B cell (primary cell): ENCODE measurements around the gene IL1F10. TPM values are rescaled to one million over a fixed set of nuclear protein-coding genes. Genes with fewer than 3 reads are reported as not detected.

Experiments used
- ATAC-seq: fragments of 200-7000 bp; cut with Tn5 transposase; one replicate; pipeline ENCODE4 v1.10.0; 2021; ENCODE audit warnings: low read depth, mild to moderate bottlenecking, moderate number of reproducible peaks, moderate library complexity
- CTCF ChIA-PET: fragments of 350-600 bp; sonication (Branson Sonifier 250); formaldehyde crosslinking; loops from one replicate; lab custom pipeline; 2021; ENCODE audit warnings: antibody characterized with exemption, inconsistent platforms; lab: Charles Lee
- POLR2A ChIA-PET: fragments of 350-600 bp; sonication (Branson Sonifier 250); formaldehyde crosslinking; loops from one replicate; lab custom pipeline; 2021; ENCODE audit warnings: antibody characterized with exemption; lab: Charles Lee
- DNase-seq: peaks from one replicate; pipeline ENCODE4 v3.0.0; 2013
- H2AFZ ChIP-seq: 2 replicates; pipeline ENCODE4 v1.6.1; 2012; ENCODE audit warnings: mild to moderate bottlenecking, low read depth, low read length; ENCODE audit not compliant: insufficient read depth, poor library complexity, severe bottlenecking
- H3K27ac ChIP-seq, 2 donors: 1 replicate in 1 of 2; 2 replicates in 1 of 2; pipeline ENCODE4 v1.5.1; 2012 to 2013; ENCODE audit warnings: low read length in 2 of 2, mild to moderate bottlenecking in 2 of 2, moderate library complexity in 1 of 2
- H3K27me3 ChIP-seq, 4 experiments: fragments of 200-600 bp in 1 of 4; sonication (generic) in 1 of 4; replicated peaks in 1 of 4; 1 replicate in 2 of 4; 2 replicates in 2 of 4; pipeline versions ENCODE4 v1.6.1 to v1.7.0; 2013 to 2016; ENCODE audit warnings: low read length in 3 of 4, mild to moderate bottlenecking in 2 of 4, mixed read lengths in 1 of 4, moderate library complexity in 1 of 4; ENCODE audit not compliant: insufficient read depth in 4 of 4, control insufficient read depth in 3 of 4; ENCODE audit errors: control extremely low read depth in 1 of 4
- H3K36me3 ChIP-seq, 2 experiments: replicated peaks in 1 of 2; 1 replicate in 1 of 2; 2 replicates in 1 of 2; pipeline versions ENCODE4 v1.6.1 to v1.7.1; 2013; ENCODE audit warnings: low read length in 1 of 2; ENCODE audit not compliant: insufficient read depth in 2 of 2, control insufficient read depth in 1 of 2; ENCODE audit errors: control extremely low read depth in 1 of 2, extremely low read depth in 1 of 2
- H3K4me1 ChIP-seq, 2 donors: fragments of 200-600 bp in 1 of 2; sonication (generic) in 1 of 2; 1 replicate in 1 of 2; 2 replicates in 1 of 2; pipeline versions ENCODE4 v1.5.1 to v1.6.1; 2013 to 2017; ENCODE audit warnings: low read length in 2 of 2; ENCODE audit not compliant: control insufficient read depth in 2 of 2, insufficient read depth in 2 of 2
- H3K4me2 ChIP-seq: replicated peaks from 2 replicates; pipeline ENCODE3; 2012; ENCODE audit warnings: mild to moderate bottlenecking, low read depth, low read length; ENCODE audit not compliant: poor library complexity, severe bottlenecking
- H3K4me3 ChIP-seq, 5 experiments: fragments of 200-600 bp in 1 of 5; sonication (generic) in 1 of 5; 1 replicate in 3 of 5; 2 replicates in 2 of 5; pipeline versions ENCODE4 v1.5.1 to v1.7.0; 2011 to 2016; ENCODE audit warnings: low read length in 4 of 5, mild to moderate bottlenecking in 4 of 5, low read depth in 2 of 5, control low read depth in 1 of 5, moderate library complexity in 1 of 5; ENCODE audit not compliant: insufficient read depth in 1 of 5; ENCODE audit errors: control extremely low read depth in 1 of 5, extremely low read depth in 1 of 5
- H3K79me2 ChIP-seq: fragments of 200-600 bp; sonication (generic); one replicate; pipeline ENCODE4 v1.6.0; 2016; ENCODE audit warnings: low read length; ENCODE audit not compliant: control insufficient read depth, insufficient read depth
- H3K9ac ChIP-seq: fragments of 200-600 bp; sonication (generic); 2 replicates; pipeline ENCODE4 v1.6.1; 2017; ENCODE audit warnings: mild to moderate bottlenecking, low read length, moderate library complexity
- H3K9me3 ChIP-seq, 3 donors: one replicate each; pipeline versions ENCODE4 v1.6.1 to v1.7.1; 2013; ENCODE audit warnings: low read length in 2 of 3; ENCODE audit not compliant: control insufficient read depth in 2 of 3, insufficient read depth in 1 of 3; ENCODE audit errors: control extremely low read depth in 1 of 3
- H4K20me1 ChIP-seq: 2 replicates; pipeline ENCODE4 v1.6.0; 2012; ENCODE audit warnings: mild to moderate bottlenecking, low read length; ENCODE audit not compliant: insufficient read depth, control insufficient read depth, poor library complexity, severe bottlenecking
- H3K27ac Mint-ChIP-seq: one replicate; pipeline ENCODE4 v1.8.0; 2021; ENCODE audit warnings: mixed read lengths
- H3K27me3 Mint-ChIP-seq: one replicate; pipeline ENCODE4 v1.8.0; 2021; ENCODE audit warnings: mixed read lengths
- H3K4me1 Mint-ChIP-seq: one replicate; pipeline ENCODE4 v1.8.0; 2021; ENCODE audit warnings: mixed read lengths
- H3K4me3 Mint-ChIP-seq: one replicate; pipeline ENCODE4 v1.8.0; 2021; ENCODE audit warnings: mixed read lengths
- H3K9me3 Mint-ChIP-seq: one replicate; pipeline ENCODE4 v1.8.0; 2022; ENCODE audit warnings: mixed read lengths; ENCODE audit not compliant: insufficient read depth
- CTCF ChIP-seq: fragments of 200-600 bp; IDR thresholded peaks from one replicate; pipeline ENCODE4 v1.8.0; 2022; ENCODE audit warnings: antibody characterized with exemption, mild to moderate bottlenecking
- EZH2 ChIP-seq: IDR thresholded peaks from 2 replicates; pipeline ENCODE4 v1.6.1; 2012; ENCODE audit warnings: borderline replicate concordance, low read depth, mild to moderate bottlenecking, moderate library complexity, low read length; ENCODE audit not compliant: insufficient read depth, poor library complexity, severe bottlenecking
- WGBS: methylation state at CpG from one replicate; pipeline ENCODE4 v1.1.5; 2013; ENCODE audit warnings: missing lambda C conversion rate; ENCODE audit not compliant: insufficient coverage; 5-methylcytosine and 5-hydroxymethylcytosine counted together
- intact Hi-C: fragments of 100-400 bp; cut with micrococcal nuclease; formaldehyde crosslinking; loops from one replicate; pipeline ENCODE4 v1.10.0; 2022
- polyA plus RNA-seq: library from polyadenylated mRNA; depleted of rRNA; stranded (reverse); fragments of >200 nt; gene quantifications from 2 replicates; pipeline ENCODE4 v1.2.3, GENCODE V29; 2012
- total RNA-seq, 2 donors: library from RNA; stranded (reverse); fragments of 120-200 nt in 1 of 2; gene quantifications; 1 replicate in 1 of 2; 2 replicates in 1 of 2; pipeline versions ENCODE4 v1.2.3 to v1.2.4, GENCODE V29; 2013 to 2022

IL1F10 gene
- total and polyA plus RNA-seq, 2 donors (not counting 1 experiment from before 2014, with no cell fraction given) = not detected

GRCh38 chr2:113069676-113070605 is 2.2 kb downstream of the IL1F10 start:
- ChIA-PET CTCF (interaction anchor here (1.6 kb wide), 1 partner anchor 11 kb away, joined by 5 read pairs; no protein-coding TSS in a partner anchor), POLR2A (no interaction called here)
- no peak overlapping the region for H3K27ac ChIP-seq
- no peak overlapping the region for H3K4me3 ChIP-seq
- intact Hi-C loops = no loop called here
- no peaks in the 10 kb centered on the region for H3K79me2 ChIP-seq
- TF ChIP-seq CTCF (no peak), EZH2 (no peak)
- peaks cover 0 to 2% (median 1%) of the 10 kb centered on the region in 3 donors for H3K9me3 ChIP-seq
- no peaks in the 10 kb centered on the region for H3K36me3 ChIP-seq
- Mint-ChIP-seq H3K27me3 (peaks cover 36% of the 10 kb centered on the region), H3K4me1 (no peaks in the 10 kb centered on the region), H3K9me3 (no peaks in the 10 kb centered on the region), H3K4me3 (no peak overlapping the region), H3K27ac (no peak overlapping the region)
- H4K20me1 ChIP-seq = no peaks in the 10 kb centered on the region
- ATAC-seq (no peak), DNase-seq (no peak)
- no peak overlapping the region for H3K9ac ChIP-seq
- H3K4me1 ChIP-seq = no peaks in the 10 kb centered on the region
- H3K27me3 ChIP-seq = peaks cover 0 to 12% (median 1%) of the 10 kb centered on the region in 4 experiments
- no peak overlapping the region for H2AFZ ChIP-seq
- WGBS = 100% methylated on average over 2 of the region's 4 CpGs
- no peak overlapping the region for H3K4me2 ChIP-seq

GRCh38 chr2:113070606-113070975 is 2.8 kb downstream of the IL1F10 start:
- H3K27me3 ChIP-seq = peaks cover 0 to 10% (median 1%) of the 10 kb centered on the region in 4 experiments
- H4K20me1 ChIP-seq = no peaks in the 10 kb centered on the region
- Mint-ChIP-seq H3K4me1 (no peaks in the 10 kb centered on the region), H3K9me3 (no peaks in the 10 kb centered on the region), H3K27me3 (peaks cover 31% of the 10 kb centered on the region), H3K27ac (no peak overlapping the region), H3K4me3 (no peak overlapping the region)
- ChIA-PET POLR2A (no interaction called here), CTCF (interaction anchor here (1.6 kb wide), 1 partner anchor 10 kb away, joined by 5 read pairs; no protein-coding TSS in a partner anchor)
- ATAC-seq (no peak), DNase-seq (no peak)
- no peak overlapping the region for H2AFZ ChIP-seq
- H3K4me3 ChIP-seq = no peak overlapping the region
- H3K79me2 ChIP-seq = no peaks in the 10 kb centered on the region
- H3K4me2 ChIP-seq = no peak overlapping the region
- no peak overlapping the region for H3K27ac ChIP-seq
- WGBS = no CpG with 5 or more reads among the region's 1 CpG
- H3K9me3 ChIP-seq = no peaks in the 10 kb centered on the region
- H3K36me3 ChIP-seq = no peaks in the 10 kb centered on the region
- intact Hi-C loops = no loop called here
- no peak overlapping the region for H3K9ac ChIP-seq
- TF ChIP-seq EZH2 (no peak), CTCF (no peak)
- no peaks in the 10 kb centered on the region for H3K4me1 ChIP-seq
